GM04504 (cell line): ENCODE measurements around the gene VDR.

Experiments
- DNase-seq: peaks from one replicate; pipeline ENCODE4 v3.0.0-alpha.2; 2012; ENCODE audit warnings: low read depth

The VDR gene

DNA sequence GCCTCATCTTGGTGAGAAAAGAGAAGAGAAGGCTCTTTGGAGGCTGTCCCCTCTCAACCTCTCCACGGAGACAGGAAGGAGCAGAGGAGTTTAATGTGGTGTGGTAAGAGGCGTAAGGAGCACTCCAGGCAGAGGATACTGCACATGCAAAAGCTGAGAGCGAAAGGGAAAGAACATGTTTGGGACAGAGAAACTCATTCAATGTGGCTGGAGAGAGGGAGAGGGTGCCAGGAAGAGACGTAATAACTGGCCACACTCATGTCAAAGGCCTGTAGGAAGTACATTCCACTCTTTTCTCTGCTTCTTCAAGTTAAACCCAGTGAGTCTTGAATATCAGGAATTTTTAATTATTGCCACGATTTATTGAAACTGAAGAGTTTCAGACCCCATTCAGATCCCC is 12.0 kb downstream of the VDR start:
- no peak for DNase-seq

DNA sequence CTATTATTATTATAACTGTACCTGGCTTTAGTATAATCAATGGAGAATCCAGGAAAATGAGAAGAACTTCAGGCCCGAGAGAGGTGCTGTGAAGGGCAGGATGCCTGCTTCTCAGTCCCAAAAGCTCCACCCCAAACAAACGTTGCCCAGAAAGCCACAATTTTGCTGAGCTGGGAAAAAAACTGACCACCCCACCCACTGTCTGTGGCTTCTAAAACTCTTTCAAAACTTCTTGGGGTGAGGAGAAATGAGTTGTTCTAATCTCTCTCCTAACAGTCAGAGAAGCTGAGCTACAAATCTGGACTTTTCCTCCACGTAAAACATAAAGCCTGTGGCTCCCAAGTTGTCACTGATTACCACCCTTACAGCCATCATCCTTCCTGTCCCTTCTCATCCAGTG is 13.4 kb downstream of the VDR start:
- no peak for DNase-seq

DNA sequence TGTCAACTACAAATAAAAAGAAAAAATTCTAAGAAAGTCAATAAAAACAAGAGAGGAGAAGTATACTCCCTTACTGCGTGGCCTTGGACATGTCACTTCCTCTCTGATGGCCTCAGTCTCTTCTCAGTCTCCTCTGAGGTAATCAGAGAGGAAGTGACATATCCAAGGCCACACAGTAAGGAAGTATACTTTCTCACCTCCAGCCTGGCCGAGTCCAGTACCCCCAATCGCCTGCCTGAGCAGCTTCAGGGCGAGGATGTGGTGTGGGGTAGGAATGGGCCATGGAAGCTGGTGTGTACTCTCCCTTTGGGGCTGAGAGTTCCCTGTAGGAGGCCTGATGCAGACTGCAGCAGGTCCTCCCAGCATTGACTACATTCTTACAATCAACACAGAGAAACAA is 15.8 kb downstream of the VDR start:
- DNase-seq = no peak

DNA sequence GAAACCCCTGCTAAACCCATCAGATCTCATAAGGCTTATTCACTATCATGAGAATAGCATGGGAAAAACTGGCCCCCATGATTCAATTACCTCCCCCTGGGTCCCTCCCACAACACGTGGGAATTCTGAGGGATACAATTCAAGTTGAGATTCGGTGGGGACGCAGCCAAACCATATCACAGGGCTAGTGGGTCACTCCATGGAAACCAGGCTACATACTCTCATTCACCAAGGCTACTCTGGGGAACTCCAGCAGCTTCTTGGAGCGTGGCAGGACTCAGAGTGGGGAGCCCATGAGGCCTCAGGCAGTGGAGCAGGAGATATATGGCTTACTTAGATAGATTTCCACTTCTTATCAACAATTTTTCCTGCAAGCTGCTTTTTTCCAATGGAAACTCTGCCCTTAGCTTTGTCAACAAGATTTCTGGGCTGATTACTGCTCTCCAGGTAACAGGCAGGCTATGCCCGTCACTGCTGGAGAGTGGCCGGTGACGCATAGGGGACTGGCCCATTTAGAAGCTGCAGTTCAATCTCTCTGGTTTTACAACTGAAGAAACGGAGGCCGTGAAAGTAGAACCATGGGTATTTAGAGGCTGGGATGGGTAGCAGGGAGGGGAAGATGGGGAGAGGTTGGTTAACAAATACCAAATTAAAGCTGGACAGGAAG is 16.5 kb downstream of the VDR start:
- no peak for DNase-seq

DNA sequence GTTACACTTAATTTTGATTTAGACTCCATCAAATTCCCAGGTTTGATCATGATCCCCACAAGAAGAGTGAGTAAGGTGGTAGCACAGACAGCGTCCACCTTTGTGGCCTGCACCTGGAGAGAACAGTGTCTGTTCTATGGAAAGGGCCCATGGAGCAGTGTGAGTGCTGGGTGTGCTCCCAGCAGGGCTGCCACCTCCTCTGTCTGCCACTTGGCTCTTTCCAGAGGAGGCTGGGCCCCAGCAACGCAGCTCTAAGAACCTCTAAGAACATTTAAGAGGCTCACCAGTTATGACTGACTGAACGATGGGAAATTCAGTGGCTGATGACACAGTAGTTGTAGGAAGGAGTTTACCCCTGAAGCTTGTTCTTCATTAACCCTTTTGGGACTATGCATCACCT is 17.3 kb downstream of the VDR start:
- no peak for DNase-seq

DNA sequence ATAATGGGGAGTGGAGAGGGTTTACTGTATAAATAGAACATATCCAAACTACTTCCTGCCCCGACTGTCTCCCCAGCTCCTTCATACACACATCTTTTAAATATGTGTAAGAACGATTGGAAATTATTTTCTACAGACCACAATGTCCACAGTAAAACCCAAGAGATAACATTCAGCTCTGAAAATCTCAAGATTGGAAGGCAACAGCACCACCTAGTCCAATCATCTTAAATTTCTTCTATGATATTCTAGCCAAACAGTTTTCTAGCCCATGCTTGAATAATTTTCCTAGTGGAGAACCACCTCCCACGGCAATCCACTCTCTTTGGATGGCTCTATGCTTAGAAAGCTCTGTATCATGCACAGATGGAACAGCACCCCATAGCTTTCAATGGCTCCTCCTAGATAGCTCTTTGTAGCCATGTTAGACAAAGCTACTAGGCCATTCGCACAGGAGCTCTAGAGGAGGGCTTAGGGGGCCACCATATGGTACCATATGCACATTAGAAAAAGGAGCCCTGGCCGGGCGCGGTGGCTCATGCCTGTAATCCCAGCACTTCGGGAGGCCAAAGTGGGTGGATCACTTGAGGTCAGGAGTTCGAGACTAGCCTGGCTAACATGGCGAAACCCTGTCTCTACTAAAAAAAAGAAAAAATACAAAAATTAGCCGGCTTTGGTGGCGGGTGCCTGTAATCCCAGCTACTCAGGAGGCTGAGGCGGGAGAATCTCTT is 18.1 kb downstream of the VDR start:
- DNase-seq = no peak

DNA sequence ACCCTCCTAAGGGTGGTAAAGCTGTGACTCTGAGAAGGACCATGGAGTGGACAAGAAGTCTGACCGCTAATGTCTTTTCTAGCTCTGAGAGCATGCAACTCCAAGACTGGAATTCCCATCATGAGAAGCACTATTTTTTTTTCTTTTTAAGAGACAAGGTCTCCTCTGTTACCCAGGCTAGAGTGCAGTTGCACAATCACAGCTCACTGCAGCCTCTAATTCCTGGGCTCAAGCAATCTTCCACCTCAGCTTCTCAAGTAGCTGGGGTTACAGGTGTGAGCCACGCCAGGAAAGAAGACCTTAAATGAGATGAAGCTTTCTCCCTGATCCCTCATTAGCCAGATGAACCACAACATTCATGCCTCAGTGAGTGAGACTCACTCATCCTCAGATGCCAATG is 19.2 kb downstream of the VDR start:
- no peak for DNase-seq

DNA sequence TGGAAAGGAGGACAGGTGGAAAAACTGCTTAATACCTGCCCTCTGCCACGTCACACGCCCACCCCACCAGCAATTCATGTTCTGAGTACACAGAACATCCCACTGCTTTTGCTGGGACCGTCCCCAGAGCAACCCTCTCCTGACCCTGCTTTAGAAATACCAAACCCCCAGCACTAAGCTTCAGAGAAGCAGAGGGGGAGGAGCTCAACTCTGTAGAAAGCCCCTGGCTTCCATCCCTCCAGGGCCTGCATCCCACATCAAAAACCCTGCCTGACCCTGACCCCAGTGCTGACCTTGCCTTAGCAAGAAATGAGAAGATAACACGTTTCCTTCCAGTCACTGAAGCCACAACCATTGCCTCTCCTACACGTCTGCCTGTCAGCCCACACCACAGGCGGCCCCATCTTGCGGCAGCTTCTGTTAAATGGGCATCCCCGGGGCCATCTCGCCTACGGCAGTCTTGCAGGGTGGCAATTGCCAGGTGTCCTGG is 19.7 kb downstream of the VDR start:
- no peak for DNase-seq

DNA sequence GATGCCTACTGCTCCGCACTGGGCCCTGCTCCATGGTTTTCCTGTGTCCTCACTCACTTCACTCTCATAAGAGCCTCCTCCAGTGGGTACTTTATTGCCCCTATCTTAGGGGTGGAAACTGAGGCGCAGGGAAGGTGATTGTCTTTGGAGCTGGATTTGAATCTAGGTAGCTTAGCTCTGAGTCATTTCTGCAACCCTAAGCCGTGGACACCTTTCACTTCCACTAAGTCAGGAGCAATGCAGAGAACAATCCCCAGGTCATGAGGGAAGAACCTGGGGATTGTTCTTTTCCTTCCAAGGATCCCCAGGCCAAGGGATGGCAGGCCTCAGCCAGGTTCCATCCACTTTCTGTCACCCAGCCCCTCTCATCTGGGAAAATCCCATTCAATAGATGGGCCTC is 20.3 kb downstream of the VDR start:
- no peak for DNase-seq

DNA sequence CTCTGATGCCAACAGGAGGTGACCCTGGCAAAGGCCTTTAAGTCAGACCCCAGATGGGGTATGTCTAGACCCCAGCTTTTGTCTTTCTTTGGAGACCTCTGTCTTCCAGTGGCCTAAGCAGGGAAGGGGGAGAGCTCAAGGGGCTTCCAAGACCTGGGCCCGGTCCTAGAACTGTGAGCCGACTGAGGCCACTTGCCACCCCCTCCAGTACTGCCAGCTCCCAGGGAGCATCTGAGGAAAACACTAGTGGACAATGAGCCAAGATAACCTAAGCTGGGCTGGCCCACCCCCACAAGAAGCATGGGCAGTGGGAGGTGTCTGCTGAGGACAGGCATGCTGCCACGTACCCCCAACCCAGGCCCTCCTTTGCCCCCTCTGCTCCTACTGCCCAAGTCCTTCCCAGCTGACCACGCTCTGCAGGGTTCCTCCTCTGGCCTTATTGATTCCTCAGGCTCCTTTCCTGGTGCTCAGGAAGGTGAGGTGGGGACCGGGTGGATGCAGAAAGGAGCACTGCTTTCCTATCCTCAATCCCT is 21.1 kb downstream of the VDR start:
- DNase-seq = no peak

DNA sequence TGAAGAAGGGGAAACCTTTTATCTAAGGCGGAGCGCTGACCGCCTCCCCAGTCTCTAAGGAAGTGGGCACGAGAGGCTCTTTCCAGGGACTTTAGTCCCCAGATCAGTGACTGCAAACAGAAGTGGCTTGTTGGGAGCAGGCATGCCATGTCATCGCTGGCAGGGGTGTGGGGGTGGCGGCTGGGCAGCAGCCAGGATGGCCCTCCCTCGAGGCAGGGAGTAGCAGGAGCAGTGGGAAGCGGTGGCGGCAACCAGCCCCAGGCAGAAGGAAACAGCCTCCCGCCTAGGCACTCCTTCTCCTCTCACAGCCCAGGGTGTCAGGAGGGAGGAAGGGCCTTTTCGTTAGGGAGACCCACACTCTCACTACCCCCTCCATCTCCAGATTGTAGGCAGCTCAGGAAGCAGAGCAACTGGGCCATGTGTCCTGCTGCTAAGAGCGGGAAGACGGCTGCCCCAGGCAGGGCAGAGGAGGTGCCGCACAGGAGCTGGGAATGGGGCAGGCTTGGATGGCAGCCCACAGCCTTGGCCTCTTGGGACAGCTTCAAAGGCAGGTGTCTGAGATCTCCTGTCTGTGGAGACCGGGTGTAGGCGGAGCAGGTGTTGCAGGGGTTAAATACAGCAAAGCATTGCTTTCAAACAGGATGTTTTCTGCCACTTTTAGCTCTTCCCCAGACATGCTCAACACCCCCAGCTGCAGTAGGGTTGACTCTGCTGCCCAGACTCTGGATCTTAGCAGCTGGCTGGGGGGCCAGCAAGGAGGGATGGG is 21.8 kb downstream of the VDR start:
- DNase-seq = no peak

DNA sequence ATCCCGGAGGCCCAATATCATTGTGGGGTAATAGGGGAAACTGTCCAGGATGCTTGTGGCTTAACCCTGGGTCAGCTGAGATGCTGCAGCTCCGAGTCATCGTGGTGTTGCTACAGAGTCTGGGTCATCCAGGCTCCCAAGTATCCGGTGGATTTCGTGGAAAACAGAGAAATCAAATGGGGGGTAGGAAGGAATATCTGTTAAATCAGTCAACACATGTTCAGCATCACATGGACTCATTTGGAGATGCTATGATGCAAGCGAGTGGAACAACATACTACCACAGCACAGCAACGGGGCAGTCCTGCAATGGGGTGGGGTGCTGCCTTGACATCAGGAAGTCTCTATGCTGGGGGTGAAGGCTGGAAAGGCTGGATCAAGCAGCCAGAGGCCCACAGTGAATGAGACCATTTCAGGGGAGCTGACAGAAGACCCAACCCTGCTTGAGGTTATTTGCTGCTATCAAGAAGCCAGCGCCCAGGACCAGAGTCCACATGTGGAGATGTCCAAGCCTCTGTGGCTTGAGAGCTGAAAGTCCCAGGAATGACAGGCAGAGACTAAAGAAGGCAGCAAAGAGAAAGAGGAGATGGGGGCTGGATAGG is 22.9 kb downstream of the VDR start:
- peak; percentile 99 for DNase-seq

DNA sequence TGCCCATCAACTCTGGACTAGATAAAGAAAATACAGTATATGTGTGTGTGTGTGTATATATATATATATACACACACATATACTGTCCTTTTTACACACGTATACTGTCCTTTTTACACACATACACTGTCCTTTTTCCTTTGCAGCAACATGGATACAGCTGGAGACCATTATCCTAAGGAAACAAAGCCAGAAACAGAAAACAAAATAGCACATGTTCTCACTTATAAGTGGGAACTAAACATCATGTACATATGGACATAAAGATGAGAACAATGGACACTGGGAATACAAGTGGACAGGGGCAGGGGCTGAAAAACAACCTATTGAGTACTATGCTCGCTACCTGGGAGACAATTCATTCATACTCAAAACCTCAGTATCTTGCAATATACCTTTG is 23.7 kb downstream of the VDR start:
- DNase-seq = no peak

DNA sequence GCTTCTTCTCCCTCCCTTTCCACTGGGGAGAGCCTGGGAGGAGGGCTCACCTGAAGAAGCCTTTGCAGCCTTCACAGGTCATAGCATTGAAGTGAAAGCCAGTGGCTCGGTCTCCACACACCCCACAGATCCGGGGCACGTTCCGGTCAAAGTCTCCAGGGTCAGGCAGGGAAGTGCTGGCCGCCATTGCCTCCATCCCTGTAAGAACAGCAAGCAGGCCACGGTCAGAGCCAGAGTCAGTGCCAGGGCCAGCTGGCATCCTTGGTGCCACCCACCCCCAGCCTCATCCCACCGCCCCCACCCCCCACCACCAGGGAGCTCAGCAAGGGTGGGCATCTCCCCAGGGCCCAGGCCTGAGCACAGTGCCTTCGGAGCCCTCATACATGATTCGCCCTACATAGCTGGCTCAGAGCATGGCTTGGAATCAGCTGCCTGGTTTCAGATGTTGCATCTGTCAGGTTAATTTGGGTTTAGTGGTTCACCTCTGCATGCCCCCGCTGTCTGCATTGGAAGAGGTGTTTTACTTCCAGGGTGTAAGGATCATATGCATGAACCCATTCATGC is 25.8 kb downstream of the VDR start:
- DNase-seq = no peak

DNA sequence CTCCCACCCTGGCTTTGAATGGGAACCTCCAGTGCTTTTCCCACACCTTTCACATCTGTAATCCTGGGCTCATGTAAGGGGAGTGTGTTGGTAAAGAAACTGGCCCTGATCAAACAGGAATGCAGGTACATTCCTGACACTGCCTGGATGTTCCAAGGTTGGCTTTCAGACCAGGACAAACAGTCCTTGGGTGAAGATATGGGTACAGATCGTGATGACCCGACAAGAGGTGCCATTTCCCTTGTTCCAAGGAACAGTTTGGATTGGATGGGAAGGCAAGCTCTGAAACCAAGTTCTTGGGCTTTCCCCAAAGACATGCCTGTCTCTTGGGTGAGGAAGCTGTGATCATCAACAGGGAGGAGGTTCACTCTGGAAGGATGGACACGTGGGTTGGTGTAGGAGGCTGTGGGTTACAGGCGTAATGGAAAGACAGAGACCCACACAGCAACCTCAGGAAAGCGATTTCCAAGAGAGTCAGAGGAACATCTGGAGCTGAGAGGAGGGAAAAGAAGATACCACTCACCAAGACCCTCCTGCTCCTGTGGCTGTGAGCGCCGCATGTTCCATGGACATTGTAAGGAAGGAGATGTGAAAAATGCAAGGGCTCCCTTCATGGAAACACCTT is 26.4 kb downstream of the VDR start:
- DNase-seq = no peak

DNA sequence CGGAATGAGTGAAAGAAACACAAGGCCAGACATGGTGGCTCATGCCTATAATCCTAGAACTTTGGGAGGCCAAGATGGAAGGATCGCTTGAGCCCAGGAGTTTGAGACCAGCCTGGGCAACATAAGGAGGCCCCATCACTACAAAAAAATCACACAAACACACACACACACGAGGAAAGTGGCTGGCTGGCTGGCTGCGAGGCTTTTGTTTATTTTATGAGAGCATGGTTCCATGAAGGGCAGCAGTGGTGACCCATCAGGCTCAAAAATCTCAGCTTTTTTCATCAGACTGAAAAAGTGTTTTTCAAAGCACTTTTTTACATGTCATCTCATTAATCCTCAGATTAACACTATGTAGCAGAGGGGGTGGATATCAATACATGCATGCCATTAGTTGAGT is 27.7 kb downstream of the VDR start:
- no peak for DNase-seq

DNA sequence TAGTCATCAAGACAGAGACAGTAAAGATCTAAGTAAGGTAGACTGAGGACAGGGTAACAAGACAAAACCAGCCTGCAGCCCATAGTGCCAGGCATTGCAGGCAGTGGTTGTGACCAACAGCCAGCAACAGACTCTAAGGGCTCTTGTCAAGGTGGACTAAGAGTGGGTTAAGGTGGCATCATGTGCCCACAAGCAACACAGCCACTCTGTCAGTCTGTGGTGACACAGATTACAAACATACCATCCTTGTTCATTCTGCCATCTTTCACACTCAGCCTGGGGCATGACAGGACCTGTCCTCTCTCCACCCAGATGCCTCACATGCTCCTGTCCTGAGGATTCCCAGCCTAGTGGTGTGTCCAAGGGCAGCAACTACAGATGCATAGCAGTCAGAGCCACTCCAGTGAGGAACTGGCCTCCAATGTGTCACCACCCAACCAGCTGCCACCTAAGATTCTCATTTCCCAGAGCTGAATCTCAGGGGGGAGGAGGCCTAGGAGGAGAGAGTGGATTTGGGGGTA is 28.3 kb downstream of the VDR start:
- no peak for DNase-seq

DNA sequence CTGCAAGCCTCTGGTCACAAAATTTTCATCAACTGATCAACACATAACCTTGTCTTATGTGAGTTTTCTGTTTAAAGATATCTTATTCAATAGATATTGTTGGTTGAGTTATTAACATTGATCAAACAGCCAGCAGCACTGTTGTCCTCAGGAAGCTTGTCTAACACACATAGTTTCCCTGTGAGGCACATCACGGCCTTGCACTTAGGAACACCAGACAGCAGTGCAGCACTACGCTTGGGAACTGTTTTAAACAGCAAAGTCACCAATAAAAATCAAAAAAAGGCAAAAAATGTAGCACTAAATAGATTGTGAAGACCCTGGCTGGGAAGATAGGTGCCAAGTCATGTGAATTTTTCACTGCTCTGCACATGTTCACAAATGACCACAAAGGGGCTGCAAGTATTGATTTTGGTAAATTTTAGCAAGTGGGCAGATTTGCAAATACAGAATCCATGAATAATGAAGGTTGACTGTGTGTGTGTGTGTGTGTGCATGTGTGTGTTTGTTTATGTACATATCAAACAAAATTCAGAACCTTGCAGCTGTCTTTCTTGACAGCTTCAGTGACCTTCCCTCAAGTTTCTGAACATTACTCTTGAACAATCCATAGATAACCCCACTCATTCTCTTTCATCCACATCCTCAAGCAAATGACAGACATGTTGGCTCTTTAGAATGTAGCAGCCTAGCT is 28.9 kb downstream of the VDR start:
- no peak for DNase-seq

DNA sequence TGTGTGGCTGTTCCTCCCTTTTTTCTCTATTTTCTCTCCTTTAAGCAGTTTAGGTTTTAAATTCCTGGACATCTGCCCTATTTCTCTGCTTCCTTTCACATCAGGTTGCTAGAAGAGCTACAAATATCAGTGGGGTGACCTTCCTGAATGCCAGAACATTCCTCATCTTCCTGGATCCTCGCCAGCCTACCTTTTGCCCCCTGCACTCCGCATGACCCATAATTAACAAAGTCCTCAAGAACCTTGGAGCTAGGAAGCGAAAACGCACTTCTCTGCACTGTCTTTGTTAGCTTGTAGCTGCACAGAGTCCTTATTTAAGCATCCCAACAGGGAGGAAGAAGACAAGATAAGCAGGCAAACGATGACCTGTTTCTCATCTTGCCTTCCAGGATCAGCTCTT is 30.5 kb downstream of the VDR start:
- DNase-seq = no peak

DNA sequence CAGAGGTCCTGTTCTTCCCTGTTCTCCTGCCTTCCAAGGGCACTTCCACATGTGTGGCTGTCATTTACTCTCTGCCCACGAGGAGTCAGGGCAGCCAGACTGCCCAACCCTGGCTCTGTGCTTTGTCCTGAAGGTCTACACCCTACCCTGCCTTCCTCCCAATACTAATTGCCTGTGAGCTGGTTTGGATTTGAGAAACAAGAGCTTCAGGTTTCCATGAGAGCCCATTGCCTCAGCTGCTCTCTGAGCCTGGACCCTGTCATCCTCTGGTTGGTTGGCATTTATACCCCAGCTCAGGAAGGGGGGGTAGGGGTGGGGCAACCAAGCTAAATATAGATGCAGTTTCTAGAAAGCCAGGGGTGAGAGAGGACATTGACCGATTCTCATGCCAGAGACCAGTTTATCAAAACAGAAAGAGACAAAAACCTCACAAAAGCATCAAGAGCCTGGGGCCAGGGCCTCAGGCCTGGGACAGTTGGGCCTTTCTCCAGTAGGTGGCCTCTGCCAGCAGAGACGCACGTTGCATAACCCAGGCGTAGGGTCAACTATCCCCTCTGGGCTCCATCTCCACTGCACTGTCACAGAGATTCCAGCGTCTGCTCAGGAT is 34.5 kb downstream of the VDR start:
- peak; percentile 38 for DNase-seq
